Measurements from ENCODE around the gene SMIM38. TPM values are rescaled to one million over a fixed set of nuclear protein-coding genes. Genes with fewer than 3 reads are reported as not detected.

SMIM38 gene
- total and polyA plus RNA-seq, 2 experiments from 2014 or later, result 0.38 TPM; not detected in 1

DNA sequence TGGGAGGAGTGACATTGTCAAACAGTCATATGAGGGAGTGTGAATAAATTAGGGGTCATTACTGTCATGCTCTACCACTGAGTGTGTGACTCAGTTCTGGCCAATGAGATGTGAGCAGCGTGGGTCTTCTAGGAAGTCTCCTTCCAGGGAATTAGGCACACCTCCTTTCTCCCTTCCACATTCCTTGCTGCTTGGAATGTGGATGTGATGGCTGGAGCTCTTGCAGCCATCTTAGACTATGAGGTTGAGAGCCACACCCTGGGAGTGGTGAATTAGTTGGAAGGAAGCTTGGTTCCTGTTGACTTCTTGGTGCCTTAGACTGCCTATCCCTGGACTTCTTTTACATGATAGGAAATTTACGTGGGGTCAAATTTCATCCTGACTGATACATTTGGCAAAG, 36.5 kb upstream of the SMIM38 start (continued):
- TF ChIP-seq, protein P1, sequence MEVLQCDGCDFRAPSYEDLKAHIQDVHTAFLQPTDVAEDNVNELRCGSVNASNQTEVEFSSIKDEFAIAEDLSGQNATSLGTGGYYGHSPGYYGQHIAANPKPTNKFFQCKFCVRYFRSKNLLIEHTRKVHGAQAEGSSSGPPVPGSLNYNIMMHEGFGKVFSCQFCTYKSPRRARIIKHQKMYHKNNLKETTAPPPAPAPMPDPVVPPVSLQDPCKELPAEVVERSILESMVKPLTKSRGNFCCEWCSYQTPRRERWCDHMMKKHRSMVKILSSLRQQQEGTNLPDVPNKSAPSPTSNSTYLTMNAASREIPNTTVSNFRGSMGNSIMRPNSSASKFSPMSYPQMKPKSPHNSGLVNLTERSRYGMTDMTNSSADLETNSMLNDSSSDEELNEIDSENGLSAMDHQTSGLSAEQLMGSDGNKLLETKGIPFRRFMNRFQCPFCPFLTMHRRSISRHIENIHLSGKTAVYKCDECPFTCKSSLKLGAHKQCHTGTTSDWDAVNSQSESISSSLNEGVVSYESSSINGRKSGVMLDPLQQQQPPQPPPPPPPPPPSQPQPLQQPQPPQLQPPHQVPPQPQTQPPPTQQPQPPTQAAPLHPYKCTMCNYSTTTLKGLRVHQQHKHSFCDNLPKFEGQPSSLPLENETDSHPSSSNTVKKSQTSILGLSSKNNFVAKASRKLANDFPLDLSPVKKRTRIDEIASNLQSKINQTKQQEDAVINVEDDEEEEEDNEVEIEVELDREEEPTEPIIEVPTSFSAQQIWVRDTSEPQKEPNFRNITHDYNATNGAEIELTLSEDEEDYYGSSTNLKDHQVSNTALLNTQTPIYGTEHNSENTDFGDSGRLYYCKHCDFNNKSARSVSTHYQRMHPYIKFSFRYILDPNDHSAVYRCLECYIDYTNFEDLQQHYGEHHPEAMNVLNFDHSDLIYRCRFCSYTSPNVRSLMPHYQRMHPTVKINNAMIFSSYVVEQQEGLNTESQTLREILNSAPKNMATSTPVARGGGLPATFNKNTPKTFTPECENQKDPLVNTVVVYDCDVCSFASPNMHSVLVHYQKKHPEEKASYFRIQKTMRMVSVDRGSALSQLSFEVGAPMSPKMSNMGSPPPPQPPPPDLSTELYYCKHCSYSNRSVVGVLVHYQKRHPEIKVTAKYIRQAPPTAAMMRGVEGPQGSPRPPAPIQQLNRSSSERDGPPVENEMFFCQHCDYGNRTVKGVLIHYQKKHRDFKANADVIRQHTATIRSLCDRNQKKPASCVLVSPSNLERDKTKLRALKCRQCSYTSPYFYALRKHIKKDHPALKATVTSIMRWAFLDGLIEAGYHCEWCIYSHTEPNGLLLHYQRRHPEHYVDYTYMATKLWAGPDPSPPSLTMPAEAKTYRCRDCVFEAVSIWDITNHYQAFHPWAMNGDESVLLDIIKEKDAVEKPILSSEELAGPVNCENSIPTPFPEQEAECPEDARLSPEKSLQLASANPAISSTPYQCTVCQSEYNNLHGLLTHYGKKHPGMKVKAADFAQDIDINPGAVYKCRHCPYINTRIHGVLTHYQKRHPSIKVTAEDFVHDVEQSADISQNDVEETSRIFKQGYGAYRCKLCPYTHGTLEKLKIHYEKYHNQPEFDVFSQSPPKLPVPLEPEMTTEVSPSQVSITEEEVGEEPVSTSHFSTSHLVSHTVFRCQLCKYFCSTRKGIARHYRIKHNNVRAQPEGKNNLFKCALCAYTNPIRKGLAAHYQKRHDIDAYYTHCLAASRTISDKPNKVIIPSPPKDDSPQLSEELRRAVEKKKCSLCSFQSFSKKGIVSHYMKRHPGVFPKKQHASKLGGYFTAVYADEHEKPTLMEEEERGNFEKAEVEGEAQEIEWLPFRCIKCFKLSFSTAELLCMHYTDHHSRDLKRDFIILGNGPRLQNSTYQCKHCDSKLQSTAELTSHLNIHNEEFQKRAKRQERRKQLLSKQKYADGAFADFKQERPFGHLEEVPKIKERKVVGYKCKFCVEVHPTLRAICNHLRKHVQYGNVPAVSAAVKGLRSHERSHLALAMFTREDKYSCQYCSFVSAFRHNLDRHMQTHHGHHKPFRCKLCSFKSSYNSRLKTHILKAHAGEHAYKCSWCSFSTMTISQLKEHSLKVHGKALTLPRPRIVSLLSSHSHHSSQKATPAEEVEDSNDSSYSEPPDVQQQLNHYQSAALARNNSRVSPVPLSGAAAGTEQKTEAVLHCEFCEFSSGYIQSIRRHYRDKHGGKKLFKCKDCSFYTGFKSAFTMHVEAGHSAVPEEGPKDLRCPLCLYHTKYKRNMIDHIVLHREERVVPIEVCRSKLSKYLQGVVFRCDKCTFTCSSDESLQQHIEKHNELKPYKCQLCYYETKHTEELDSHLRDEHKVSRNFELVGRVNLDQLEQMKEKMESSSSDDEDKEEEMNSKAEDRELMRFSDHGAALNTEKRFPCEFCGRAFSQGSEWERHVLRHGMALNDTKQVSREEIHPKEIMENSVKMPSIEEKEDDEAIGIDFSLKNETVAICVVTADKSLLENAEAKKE (CRISPR knock-in tag; IDR thresholded peaks at IDR 0.05), result no peak
- no peak for TF ChIP-seq CTCF (conservative IDR thresholded peaks at IDR 0.05; ENCODE audit: low read depth in 2 of 2)
- no peak for TF ChIP-seq EZH2 (IDR thresholded peaks at IDR 0.05; ENCODE audit: low read depth, unreplicated experiment)
- TF ChIP-seq ETS1 (IDR thresholded peaks at IDR 0.05), result no peak
- no peak for TF ChIP-seq POLR2AphosphoS5 (IDR thresholded peaks at IDR 0.05; ENCODE audit: low read depth)
- no peak for TF ChIP-seq EZH2phosphoT487 (IDR thresholded peaks at IDR 0.05; ENCODE audit: unreplicated experiment)
- TF ChIP-seq ZNF331 (CRISPR knock-in tag; IDR thresholded peaks at IDR 0.05; ENCODE audit: low read depth), result no peak

Data from GM23338 (cell line).